GM18873 (cell line): ENCODE results near the gene PCCA.

Source experiments
- ATAC-seq: cut with Tn5 transposase; IDR thresholded peaks from one replicate; pipeline ENCODE4 v1.9.1; 2021; ENCODE audit warnings: mild to moderate bottlenecking, moderate library complexity, moderate number of reproducible peaks; ENCODE audit not compliant: unreplicated experiment, low FRiP score

PCCA gene

DNA sequence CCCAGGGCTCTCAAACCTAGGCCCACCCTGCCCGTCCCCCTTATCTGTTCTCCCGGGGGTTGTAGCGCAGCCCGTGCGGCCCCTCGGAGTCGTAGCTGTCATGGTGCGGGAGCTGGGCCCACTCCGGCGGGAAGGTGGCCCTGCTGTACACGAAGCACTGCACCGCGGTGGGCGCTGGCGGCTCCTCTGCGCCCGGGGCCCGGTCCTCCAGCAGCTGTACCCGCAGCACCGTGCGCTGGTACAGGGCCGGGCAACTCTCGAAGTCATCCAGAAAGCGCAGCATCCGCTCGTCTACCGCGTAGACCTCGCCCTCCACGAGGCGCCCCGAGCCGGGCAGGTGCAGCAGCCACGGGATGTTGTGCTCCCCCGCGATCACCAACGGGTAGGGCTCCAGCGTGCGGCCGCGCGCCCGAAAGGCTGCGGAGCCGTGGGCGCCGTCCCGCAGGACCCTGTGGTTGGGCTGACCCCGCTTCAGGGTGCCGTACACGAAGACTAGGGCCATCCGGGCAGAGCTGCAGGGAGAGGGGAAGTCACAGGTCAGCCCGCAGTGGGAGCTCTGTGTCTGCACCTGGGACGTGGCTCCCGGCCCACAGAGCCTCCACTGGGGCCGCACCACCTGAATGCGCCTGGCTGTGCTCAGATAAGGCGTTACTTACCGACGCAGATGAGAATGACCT, 443.3 kb downstream of the PCCA start:
- ATAC-seq = no peak

DNA sequence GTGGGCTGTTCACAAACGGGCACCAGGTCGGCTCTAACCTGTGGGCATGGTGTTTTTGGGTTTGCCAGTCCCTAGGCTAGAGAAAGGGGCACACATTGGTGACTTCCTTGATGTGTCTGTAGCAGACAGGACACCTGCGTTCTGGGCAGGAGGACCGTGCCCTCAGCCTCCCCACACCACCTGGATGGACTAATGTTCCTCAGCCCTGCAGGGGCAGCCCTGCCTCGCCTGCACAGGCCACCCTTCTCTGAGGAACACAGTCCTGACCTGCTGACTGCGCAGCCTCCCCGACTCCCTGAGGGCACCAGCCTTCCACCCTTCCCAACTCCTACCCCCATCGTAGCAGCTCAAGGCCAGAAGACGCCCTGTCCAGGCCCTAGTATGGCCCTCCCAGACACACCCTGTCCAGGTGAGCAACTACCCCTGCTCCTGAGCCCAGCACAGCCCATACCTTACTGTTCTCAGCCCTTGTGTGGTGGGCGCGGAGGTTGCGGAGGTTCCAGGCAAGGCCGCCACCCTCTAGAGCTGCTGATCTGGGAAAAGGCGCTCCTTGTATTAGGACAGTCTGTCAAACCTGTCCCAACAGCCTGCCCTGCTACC, 444.0 kb downstream of the PCCA start:
- no peak for ATAC-seq

- no peak for ATAC-seq
Observed at GRCh38 chr13:100533588-100534041, 444.7 kb downstream of the PCCA start.

DNA sequence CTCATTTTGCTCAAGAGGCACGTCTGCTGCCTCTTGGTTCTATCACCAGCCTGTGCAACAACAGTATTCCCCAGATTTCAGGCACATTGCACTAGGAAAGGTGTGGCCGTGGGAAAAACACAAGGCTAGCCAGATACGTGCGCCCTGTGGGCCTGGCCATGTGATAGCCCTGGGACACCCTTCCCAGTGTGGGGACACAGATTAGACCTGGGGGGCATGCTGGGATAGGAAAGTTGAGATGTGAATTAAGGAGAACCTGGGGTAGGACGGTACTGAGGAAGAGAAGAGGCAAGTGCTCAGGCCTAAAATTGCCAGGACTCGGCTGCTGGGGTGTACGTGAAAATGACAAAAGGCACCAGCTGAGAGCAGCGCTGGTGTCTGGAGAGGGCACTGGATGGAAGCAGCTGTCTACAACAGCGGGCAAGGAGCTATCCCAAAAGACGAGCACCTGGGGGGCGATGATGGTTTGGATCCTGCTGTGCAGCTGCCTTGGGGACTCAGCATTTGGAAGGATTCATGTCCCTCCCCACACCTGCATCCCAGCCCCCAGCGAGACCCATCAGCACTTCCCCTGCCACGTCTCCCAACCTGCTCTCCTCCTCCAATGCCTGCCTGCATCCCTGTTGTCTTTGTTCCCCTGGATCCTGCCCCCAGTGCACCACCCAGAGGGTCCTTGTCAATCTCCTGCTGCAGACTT, 445.4 kb downstream of the PCCA start:
- no peak for ATAC-seq

GRCh38 chr13:100534911-100535310, 446.0 kb downstream of the PCCA start:
- no peak for ATAC-seq

DNA sequence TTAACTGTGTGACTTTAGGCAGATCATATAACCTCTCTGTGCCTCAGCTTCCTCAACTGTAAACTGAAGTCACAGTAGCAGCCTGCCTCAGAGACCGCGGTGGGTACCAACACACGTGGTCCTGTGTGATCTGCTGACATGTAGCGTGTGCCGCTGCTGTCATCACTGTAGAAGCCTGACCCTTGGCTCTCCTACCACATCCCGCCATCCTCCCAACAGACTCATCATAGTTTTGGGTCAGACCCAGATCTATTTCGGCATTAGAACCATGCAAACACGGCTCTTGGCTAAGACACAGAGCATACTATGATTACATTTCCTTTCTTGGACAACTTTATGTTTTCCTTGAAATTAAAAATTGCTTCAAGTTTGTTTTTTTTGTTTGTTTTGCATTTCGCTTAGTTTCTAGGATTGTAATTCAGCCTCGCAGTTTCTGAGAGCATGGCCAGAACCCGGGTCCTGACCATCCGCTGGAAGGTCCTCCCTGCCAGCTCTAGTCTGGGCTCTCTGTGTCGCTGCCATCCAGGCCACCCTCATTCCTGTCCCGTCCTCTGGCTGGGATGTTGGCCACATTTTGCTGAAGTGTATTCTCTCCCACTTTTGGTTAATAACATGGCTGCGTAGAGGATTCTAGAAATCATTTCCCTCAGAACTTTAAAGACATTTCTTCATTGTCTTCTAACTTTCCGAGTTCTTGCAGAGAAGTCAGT, 446.7 kb downstream of the PCCA start:
- ATAC-seq = no peak

DNA sequence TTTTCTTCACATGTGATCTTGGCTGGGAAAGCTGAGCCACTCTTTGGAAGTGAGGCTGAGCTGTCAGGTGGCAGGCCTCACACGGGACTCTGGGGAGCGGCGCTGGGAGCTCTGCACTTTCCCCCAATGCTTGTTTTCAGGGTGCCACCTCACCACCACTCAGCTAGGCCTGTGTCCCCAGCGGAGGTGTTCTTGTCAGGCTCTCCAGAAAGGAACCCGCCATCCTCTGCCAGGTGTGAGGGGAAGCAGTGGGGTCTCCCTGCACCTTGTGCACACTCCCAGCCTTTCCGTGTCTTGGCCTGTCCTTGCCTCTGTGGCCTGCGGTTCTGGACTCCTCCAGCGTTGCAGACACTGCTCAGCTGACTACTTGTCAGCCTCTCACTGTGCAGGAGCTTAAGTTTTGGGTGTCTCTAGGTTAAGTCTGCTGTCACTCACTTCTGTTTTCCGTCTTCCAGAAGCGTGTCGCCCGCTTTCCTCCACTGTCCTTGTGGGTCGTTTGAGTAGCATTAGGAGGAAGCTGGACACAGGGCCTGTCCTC, 447.8 kb downstream of the PCCA start:
- no peak for ATAC-seq

DNA sequence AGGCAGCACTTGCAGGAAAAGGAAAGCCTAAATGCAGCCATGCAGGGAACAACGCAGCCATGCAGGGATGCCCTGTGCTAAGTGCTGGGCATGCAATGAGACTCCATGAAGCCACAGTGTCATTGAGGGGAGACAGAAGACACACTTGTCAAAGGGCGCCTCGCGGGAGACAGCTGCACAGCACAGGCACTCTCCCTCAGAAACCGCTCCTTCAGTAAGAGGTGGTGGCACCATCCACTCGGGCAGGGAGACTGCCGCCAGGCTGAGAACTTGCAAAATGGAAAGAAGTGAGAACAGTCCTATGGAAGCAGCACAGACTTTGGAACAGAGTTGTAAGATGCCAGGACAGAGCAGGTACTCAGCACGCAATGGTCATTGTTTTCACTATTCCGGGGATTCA, 448.6 kb downstream of the PCCA start:
- ATAC-seq = no peak

GRCh38 chr13:100537951-100538462, 449.1 kb downstream of the PCCA start:
- no peak for ATAC-seq

DNA sequence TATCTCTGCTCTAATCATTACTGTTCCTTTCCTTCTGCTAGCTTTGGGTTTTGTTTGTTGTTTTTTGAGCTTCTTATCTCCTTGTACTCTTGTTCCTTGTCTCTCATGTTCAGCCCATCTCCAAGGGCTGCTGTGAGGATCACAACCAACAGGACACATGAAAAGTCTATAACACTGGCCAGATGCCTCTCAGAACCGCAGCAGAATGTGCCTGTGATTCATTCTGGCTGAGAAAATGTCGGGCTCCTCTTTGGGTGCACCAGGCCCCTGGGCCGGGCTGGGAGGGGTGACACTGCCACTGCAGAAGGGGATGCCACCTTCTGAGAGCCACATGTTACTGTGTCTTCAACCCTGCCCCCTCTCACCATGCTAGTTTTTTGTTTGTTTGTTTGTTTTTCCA, 451.7 kb downstream of the PCCA start:
- ATAC-seq = no peak

- no peak for ATAC-seq
Observed at GRCh38 chr13:100541897-100542825, 453.3 kb downstream of the PCCA start.

DNA sequence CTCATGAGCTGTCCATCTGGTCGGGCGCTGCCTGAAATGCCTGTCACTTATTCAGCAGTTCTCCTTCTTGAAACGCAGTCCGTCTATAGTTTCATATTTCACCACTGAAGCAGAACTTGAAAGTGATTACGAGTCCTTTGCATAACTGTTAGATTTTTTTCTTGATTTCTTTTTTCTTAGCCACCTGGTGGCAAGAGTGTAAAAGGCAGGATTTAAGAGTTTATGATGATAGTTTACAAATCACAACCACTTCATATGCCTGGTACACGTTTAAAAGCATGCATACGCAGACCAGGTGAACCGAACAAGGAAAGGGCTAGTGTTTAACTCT, 453.9 kb downstream of the PCCA start:
- ATAC-seq = peak; percentile 89

- no peak for ATAC-seq
Observed at GRCh38 chr13:100543872-100544602, 455.1 kb downstream of the PCCA start.

- no peak for ATAC-seq
Observed at GRCh38 chr13:100544866-100545683, 456.2 kb downstream of the PCCA start.

GRCh38 chr13:100545684-100546061, 456.8 kb downstream of the PCCA start:
- no peak for ATAC-seq

GRCh38 chr13:100546713-100547405, 458.0 kb downstream of the PCCA start:
- ATAC-seq = no peak

- ATAC-seq = no peak
Observed at GRCh38 chr13:100547791-100548201, 458.9 kb downstream of the PCCA start.

GRCh38 chr13:100549316-100549715, 460.4 kb downstream of the PCCA start:
- no peak for ATAC-seq
